Measurements from ENCODE around the gene PTGS2. TPM values are rescaled to one million over a fixed set of nuclear protein-coding genes. Genes with fewer than 3 reads are reported as not detected.

Gene PTGS2
- total RNA-seq (2014; rRNA removed): not detected in 2 replicates
- polyA plus RNA-seq (2012): not detected

GRCh38 chr1:186680245-186681061 lies at the start of gene PTGS2:
Gene PTGS2, minus strand, starts transcription at chr1:186680423. Its CDS starts 133 bp downstream, at chr1:186680290.
- DNase-seq (ENCODE audit: low read depth): peak; percentile 3

- no peak for DNase-seq (ENCODE audit: low read depth)
Measured at GRCh38 chr1:186722711-186723309, 42.6 kb upstream of the PTGS2 start.

GRCh38 chr1:186717286-186717685 lies 37.1 kb upstream of the PTGS2 start:
- DNase-seq (ENCODE audit: low read depth): no peak

GRCh38 chr1:186715887-186716809 lies 35.9 kb upstream of the PTGS2 start:
- DNase-seq (ENCODE audit: low read depth): no peak

- no peak for DNase-seq (ENCODE audit: low read depth)
Measured at GRCh38 chr1:186710696-186711095, 30.5 kb upstream of the PTGS2 start.

GRCh38 chr1:186708694-186709097 lies 28.5 kb upstream of the PTGS2 start:
- no peak for DNase-seq (ENCODE audit: low read depth)

GRCh38 chr1:186703209-186703766 lies 23.1 kb upstream of the PTGS2 start:
- no peak for DNase-seq (ENCODE audit: low read depth)

GRCh38 chr1:186700722-186701121 lies 20.5 kb upstream of the PTGS2 start:
- DNase-seq (ENCODE audit: low read depth): no peak

- DNase-seq (ENCODE audit: low read depth): no peak
Measured at GRCh38 chr1:186699519-186699918, 19.3 kb upstream of the PTGS2 start.

- DNase-seq (ENCODE audit: low read depth): no peak
Measured at GRCh38 chr1:186689907-186690306, 9.7 kb upstream of the PTGS2 start.

- DNase-seq (ENCODE audit: low read depth): no peak
Measured at GRCh38 chr1:186689376-186689775, 9.2 kb upstream of the PTGS2 start.

- no peak for DNase-seq (ENCODE audit: low read depth)
Measured at GRCh38 chr1:186683652-186684410, 3.6 kb upstream of the PTGS2 start.

GRCh38 chr1:186682736-186683135 lies 2.5 kb upstream of the PTGS2 start:
- DNase-seq (ENCODE audit: low read depth): no peak

GRCh38 chr1:186681801-186682200 lies 1.6 kb upstream of the PTGS2 start:
- no peak for DNase-seq (ENCODE audit: low read depth)

- DNase-seq (ENCODE audit: low read depth): no peak
Measured at GRCh38 chr1:186681121-186681520, 898 bp upstream of the PTGS2 start.

- DNase-seq (ENCODE audit: low read depth): no peak
Measured at GRCh38 chr1:186679924-186680244, 339 bp downstream of the PTGS2 start.

- no peak for DNase-seq (ENCODE audit: low read depth)
Measured at GRCh38 chr1:186678155-186678554, 2.1 kb downstream of the PTGS2 start.

- no peak for DNase-seq (ENCODE audit: low read depth)
Measured at GRCh38 chr1:186672596-186672995, 7.6 kb downstream of the PTGS2 start.

GRCh38 chr1:186672131-186672530 lies 8.1 kb downstream of the PTGS2 start:
- no peak for DNase-seq (ENCODE audit: low read depth)

GRCh38 chr1:186671136-186671825 lies 8.9 kb downstream of the PTGS2 start:
- DNase-seq (ENCODE audit: low read depth): no peak

Data from LHCN-M2 (cell line).